Umbilical cord (tissue), 2 donors: ENCODE results near the gene RAPGEF1. TPM values are rescaled to one million over a fixed set of nuclear protein-coding genes. Genes with fewer than 3 reads are reported as not detected.

Source experiments
- DNase-seq: peaks from one replicate; pipeline ENCODE4 v3.0.0-alpha.2; 2015; ENCODE audit warnings: low spot score
- total RNA-seq: library from RNA; depleted of rRNA; stranded (reverse); fragments of >200 nt; gene quantifications from one replicate; pipeline ENCODE4 v1.2.3, GENCODE V29; 2014; ENCODE audit warnings: low replicate concordance; ENCODE audit not compliant: insufficient read depth

RAPGEF1 gene
- total RNA-seq, 1 donor from 2014 or later = 19.3 TPM

GRCh38 chr9:131651160-131651559, 88.7 kb downstream of the RAPGEF1 start:
- no peak for DNase-seq

DNA sequence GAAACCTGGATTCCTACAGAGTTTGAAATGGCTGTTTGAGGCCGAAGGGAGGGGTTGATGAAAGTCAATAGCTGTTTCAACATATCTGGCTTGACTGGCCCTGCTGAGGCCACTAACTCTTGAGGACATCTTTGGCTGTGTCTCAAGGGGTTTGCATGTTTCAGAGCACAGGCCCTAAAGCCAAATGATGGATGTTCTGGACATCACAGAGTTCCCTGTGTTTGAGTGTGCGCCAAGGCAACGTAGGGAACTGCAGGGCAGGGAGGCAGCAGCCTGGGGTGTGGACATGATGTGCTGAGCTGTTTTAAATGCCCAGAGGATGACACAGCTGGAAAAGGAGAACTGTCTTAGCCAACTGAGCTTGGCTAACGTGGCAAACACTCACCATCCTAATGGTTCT, 89.6 kb downstream of the RAPGEF1 start:
- DNase-seq = no peak

DNA sequence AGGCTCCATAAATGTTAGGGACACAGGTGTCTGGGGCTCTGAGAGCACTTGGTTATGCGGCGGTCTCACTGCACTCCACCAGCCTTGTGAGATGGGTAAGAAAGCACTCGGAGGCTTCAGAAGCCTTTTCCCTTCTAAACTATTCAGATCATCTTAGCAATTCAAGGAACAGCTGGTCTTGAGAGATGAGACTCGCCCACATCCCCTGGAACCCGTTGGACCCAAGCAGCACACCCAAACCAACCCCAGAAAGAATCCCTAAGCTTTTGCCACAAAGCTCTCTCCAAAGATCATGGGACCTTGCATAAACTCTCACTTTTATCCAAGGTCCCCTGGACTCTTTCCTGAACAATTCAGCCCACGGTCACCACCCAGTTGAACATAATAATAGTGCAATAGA, 90.2 kb downstream of the RAPGEF1 start:
- DNase-seq = no peak

- DNase-seq = peak; percentile 33
Observed at GRCh38 chr9:131645078-131645776, 94.6 kb downstream of the RAPGEF1 start.

- no peak for DNase-seq
Observed at GRCh38 chr9:131642496-131643083, 97.3 kb downstream of the RAPGEF1 start.

- peak; percentile 48 for DNase-seq
Observed at GRCh38 chr9:131641618-131642495, 98.0 kb downstream of the RAPGEF1 start.

DNA sequence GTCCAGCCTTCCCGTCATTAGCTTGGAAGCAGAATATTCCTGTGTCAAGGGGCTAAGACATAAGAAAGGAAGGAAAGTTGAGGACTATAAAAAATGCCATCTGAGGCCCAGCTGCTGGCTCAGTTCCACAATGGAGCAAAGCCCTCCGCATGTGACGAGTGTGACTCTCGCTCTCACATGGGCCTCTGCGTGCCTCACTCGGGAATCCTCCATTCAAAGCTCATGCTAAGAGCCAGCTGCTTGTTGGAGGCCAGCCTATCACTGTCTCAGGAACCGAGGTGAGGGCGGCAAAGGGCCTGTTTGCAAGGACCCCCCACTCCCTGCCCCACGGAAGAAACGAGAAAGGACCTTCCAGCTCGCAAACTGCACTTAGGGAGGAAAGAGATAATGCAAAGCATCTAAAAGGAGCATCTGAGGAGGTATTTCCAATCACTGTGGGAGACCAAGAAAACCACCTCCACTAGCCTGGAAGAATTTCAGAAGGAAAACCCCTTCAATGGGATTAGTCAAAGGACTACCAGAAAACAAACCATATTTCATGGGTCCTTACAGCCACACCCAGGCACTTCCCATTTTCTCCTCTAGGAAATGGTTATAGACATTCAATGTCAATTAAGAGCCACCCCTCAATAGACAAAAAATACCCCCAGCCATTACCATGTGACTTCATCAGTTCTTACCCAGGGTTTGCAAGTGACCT, 99.3 kb downstream of the RAPGEF1 start:
- DNase-seq = no peak

DNA sequence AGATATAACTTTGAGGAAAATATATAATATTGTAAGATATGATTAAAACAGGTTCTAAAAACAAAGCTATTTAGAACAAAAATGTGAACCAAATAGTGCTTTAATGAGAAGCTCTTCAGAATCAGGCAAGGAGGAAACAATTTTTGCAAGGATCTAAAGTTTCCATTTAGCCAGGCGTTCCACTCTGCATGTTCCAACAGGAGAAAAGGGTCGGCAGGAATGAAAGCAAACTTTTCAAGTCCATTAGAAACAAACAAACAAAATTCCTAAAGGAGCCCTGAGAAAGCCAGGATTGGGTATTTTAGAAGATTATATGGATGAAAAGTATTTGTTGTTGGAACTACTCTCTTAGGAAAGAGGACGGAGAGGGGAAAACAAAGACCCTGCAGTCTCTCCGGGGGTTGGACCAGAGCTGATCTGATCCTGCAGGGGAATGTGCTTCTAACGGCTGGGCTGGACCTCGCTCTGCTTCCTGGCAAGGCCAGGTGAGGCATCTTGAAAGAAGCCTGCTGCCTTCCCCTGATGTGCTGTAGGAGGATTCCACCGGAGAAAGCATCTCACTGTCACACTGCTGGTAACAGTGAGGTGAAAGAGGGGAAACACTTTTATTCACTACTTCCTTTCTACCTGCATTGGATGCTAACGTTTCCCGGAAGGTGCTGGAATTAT, 100.0 kb downstream of the RAPGEF1 start:
- DNase-seq = no peak

DNA sequence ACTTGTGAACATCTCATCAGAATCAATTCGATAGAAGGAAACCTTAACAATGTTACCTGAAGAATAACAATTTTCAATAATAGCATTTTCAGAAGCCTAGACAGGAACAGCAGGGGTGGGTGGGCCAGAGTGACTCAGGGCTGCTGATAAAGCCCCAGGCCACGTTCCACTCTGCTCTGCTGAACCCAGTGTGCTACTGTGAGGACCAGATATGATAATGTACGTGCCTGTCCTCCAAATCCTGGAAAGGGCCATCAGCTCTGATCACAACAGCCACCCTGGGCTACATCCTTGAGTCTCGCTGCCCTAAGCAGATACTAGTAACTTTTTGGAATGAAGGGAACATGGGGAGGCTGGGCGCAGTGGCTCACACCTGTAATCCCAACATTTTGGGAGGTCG, 103.3 kb downstream of the RAPGEF1 start:
- no peak for DNase-seq

DNA sequence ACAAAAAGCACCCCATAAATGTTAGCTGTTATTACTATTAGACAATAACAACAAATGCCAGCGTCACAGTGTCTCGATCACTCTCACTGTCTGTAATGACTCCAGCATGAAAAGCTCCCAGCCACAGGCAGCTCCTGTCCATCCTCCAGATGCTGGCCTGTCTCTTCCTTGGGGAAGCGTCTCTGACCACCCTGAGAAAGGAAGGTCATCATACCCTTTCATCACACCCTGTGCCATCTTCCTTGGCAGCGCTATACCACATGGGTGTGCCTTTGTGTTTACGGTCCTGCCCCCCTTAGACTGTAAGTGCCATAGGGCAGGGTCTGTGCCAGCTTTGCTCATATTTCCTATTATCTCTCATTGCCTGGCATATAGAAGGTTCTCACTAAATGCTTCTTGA, 104.0 kb downstream of the RAPGEF1 start:
- no peak for DNase-seq

DNA sequence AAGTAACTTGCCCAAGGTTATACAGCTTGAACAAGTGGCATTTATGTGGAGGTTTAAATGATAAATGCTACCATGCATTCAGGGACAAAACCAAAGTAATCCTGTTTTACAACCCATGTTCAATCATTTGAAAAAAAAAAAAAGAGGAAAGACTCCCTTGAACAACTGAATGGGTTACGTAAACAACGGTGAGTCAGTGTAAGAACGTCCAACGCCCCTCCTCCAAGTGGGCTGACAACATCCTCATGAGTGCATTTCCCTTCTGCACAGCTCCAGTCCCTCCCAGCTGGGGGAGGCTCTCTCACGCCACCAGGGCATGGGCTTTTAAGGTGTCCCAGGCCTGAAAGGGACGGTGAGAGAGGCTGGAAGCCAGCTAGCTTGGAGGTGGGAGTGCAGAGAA, 104.6 kb downstream of the RAPGEF1 start:
- DNase-seq = peak; percentile 87

DNA sequence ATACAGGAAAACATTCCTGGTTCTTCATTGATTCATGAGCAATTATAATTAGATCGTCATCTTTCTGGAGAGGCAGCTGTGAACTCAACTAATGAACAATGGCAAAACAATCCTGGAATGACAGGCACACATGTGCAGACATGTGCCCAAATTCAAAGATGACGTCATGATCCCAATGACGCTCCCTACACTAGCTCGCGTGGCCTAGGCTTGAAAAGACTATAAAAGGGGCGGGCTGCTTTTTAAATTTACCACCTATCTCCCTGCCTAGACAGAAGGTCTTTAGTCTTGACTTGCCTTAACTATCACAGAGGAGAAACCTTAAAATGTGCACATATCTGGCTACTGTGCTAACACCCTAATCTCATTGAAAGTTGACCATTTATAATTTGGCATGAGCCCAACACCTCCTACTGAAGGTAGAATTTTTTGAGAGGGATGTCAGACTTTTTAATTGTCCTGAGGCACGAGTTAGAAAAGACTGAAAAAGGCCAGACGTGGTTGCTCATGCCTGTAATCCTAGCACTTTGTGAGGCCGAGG, 106.3 kb downstream of the RAPGEF1 start:
- DNase-seq = peak; percentile 65

DNA sequence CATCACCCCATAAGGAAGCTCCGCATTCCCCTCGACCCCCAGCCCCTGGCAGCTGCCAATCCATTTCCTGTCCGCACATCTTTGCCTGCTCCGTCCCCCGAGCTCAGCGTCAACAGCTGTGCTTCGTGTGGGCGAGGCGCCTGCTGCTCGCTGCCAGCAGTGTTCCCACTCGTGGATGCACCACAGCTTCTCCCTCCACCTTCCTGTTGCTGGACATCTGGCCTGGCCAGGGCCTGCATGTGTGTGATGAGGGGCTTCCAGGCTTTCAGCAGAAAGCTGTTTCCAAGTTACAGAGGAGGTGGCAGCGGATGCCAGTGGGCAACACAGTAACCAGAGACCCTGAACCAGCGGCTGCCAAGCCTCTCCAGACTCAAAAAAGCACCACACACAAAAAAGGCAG, 108.6 kb downstream of the RAPGEF1 start:
- no peak for DNase-seq

DNA sequence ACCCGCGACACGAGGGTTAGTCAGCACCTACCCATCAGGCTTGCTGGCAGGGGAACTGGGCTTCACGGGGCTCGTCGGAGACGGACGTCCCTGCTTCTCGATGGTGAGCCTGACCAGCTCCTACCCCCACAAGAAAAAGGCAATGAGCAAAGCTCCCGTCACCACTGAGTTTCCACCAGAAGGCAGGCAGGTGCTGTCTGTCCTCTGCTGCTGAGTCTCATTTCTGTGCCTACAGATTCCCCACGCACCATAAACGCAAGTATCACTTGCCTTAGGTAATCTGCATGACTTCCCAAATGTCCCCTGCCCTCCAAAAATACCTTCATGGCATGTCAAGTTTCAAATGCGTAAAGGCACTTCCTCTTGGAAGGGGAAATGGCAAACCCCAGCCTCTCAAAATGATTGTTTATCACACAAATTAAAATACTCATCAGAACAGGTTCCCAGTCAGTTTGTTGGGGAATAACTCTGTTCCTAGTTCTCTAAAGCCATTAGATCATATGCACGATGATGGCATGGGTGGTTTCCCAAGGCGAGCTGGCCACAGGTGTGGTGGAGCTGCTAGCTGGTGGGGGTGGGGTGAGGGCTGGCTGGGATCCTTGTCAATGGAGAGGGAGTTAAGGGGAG, 109.6 kb downstream of the RAPGEF1 start:
- DNase-seq = no peak

DNA sequence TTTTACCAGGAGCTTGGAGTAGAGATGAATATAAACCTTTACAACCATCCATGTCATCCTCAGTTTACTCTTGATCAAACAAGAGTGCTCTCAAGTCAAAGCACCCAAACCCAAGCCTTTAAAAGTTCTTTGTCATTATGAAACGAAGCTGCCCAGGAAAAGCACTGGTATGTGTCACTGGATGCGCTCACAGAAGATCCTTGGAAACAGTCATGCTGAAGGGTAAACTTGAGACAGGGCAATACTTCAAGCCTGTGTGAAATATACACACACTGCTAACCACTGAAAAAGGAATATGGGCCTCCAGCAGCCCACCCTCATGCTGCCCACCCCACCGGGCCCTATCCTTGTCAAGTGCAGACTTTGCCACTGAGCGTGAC, 110.1 kb downstream of the RAPGEF1 start:
- DNase-seq = no peak

DNA sequence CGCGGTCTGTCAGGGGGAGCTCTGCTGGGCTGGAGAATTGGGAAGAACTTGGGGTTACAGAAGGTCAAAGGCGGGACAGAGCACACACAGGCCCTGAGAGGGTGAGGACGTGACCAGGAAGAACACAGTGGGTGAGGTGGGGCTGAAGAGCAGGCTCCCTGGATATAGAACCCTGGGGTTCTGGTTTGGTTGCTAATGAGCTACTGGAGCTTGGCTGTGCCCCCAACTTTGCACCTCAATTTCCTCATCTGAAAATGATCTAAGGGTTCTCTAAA, 110.7 kb downstream of the RAPGEF1 start:
- DNase-seq = no peak

GRCh38 chr9:131628459-131629225, 111.2 kb downstream of the RAPGEF1 start:
- no peak for DNase-seq

DNA sequence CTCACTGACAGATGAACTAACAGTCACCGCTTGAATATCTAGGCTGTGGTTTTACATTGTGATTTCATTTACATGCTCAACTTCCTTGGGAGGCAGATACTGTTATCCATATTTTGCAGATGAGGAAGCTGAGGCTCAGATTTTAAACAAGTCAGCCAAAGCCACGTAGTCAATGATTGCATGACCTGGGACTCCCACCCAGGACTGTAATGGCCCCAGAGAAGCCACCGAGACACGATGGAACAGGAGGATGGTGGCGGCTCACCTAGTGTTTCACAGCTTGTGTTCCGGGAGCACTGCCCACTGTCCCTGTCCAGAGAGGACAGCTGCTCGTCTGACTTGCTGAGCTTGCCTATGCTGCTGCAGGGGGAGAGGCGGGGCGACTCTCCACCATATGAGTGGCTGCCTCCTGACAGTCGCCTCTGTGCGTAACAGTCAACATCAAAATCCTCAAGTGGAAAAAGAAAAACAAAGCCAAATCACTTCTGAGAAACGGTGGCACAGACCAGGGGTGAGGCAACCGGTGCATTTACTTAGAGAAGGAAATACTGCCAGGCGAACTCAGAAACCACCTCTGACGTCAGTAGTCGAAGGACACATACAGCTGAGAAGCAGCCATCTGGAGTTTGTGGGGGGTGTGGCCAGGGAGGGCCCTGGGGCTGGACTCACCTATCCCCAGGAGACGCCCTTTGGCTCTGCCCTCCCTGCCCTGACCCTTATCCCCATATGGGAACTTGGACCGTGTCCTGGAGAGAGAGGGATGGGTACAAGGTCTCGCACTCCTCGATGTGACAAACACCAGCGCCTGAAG, 112.0 kb downstream of the RAPGEF1 start:
- DNase-seq = no peak

DNA sequence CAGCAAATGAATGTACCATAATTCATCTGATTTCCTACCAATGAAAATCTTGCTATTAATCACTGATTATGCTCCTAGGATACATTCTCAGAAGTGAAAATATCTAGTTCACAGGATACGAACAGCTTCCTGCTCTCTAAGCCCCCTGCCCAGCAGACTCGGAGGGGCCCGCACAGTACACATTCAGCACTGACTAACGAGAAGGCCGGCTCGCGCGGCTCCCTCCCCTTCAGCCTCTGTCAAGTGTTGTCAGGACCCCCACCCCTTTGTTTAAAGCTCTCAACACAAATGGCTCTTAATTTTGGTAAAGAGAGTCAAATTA, 112.6 kb downstream of the RAPGEF1 start:
- no peak for DNase-seq
